Right atrium auricular region (tissue), 2 donors: ENCODE measurements around the gene MAGEB6B. TPM values are rescaled to one million over a fixed set of nuclear protein-coding genes. Genes with fewer than 3 reads are reported as not detected.
"Not testable (repeated sequence)": the region's sequence is repeated elsewhere in the genome, so short reads cannot be mapped to it uniquely, and the experiment has no call there.

ENCODE experiments used
- DNase-seq: peaks from one replicate; pipeline ENCODE4 v3.0.0-alpha.2; 2019; ENCODE audit warnings: low spot score
- H3K27ac ChIP-seq, 2 donors: fragments of 200-600 bp; sonication (generic); 1 replicate in 1 of 2; 2 replicates in 1 of 2; pipeline ENCODE4 v1.5.1; 2016 to 2019
- H3K27me3 ChIP-seq, 2 donors: fragments of 200-600 bp; sonication (generic); one replicate each; pipeline versions ENCODE4 v1.5.1 to v1.6.0; 2017 to 2019
- H3K36me3 ChIP-seq: fragments of 200-600 bp; sonication (generic); one replicate; pipeline ENCODE4 v1.5.1; 2016
- H3K4me1 ChIP-seq, 2 donors: fragments of 200-600 bp; sonication (generic); one replicate each; pipeline versions ENCODE4 v1.5.1 to v1.6.0; 2017 to 2019
- H3K4me3 ChIP-seq, 2 donors: fragments of 200-600 bp; sonication (generic); 1 replicate in 1 of 2; 2 replicates in 1 of 2; pipeline ENCODE4 v1.5.1; 2017 to 2019; ENCODE audit warnings: mild to moderate bottlenecking in 1 of 2, moderate library complexity in 1 of 2
- H3K9me3 ChIP-seq, 2 donors: fragments of 200-600 bp; sonication (generic); one replicate each; pipeline ENCODE4 v1.5.1; 2019
- total RNA-seq, 2 donors: library from RNA; depleted of rRNA; stranded (reverse); fragments of >200 nt; gene quantifications; one replicate each; pipeline ENCODE4 v1.1.0, GENCODE V29; 2016
- TF ChIP-seq, protein P1 (sequence below), 2 donors: fragments of 200-600 bp; sonication (generic); IDR thresholded peaks; one replicate each; pipeline ENCODE4 v1.5.1; 2019; ENCODE audit warnings: antibody characterized with exemption in 2 of 2

The MAGEB6B gene, protein sequence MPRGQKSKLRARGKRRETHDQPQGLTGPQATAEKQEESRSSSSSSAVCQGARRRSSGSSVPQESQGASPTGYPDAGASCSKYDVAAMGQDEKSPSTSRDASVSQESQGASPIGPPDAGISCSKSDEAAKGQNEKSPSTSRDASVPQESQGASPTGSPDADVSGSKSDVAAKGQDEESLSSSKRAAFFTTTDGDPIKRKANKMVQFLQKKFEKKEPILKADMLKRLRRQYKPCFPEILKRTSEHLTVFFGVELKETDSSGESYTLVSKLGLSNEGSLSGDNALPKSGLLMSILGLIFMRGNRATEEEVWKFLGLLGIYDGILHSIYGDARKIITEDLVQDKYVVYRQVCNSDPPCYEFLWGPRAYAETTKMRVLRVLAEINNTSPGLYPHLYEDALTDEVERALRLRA
- total RNA-seq: not detected

DNA sequence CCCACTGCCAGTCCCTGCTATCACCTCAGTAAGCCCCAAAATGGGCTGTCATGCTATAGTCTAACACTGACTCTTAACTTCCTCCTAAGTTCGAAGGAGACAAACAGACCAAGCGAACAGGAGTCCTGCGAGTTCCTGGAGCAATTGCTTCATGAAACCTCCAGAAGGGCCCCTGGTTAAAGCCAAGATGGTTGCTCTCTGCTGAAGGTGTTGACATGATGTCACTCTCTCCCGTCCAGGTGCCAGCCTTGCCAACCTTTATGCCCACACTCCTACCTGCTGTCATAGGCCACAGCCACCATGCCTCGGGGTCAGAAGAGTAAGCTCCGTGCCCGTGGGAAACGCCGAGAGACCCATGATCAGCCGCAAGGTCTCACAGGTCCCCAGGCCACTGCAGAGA, at the start of gene MAGEB6B:
TSS of gene MAGEB6B (plus strand) at position 301 of the 400 bp plus-strand sequence. CDS start at position 301, 0 bp downstream.
- H3K27ac ChIP-seq: no peak within 1 kb of the TSS

DNA sequence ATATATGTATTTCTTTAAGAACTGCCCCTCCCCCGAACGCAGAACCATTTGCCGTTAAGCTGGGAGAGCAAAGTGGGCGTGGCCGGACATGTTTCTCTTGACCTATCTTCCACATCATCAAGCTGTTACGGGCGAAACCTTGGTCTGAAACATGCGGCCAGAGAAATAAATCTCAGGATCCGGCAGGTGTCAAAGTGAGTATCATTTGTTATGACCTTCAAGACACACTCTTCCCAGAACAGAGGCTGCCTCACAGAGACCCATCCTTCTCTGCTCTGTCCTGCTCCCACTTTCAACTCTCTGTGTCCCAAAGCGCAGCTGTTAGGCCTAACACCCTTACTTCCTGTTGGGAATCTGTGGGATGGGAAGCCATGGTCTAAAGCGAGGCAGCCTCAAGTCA, 22.1 kb upstream of the MAGEB6B start, which contains the start of gene MAGEB18:
TSS of gene MAGEB18 (plus strand) at position 70 of the 400 bp plus-strand sequence. CDS start 643 bp downstream, outside the sequence.
- Histone ChIP-seq H3K27me3 (no peaks in the 10 kb centered on the region), H3K27ac (no peak within 1 kb of the TSS), H3K4me1 (no peaks in the 10 kb centered on the region), H3K36me3 (no peaks in the 10 kb centered on the region), H3K4me3 (no peak within 1 kb of the TSS), H3K9me3 (no peaks in the 10 kb centered on the region)
- TF ChIP-seq, protein P1, sequence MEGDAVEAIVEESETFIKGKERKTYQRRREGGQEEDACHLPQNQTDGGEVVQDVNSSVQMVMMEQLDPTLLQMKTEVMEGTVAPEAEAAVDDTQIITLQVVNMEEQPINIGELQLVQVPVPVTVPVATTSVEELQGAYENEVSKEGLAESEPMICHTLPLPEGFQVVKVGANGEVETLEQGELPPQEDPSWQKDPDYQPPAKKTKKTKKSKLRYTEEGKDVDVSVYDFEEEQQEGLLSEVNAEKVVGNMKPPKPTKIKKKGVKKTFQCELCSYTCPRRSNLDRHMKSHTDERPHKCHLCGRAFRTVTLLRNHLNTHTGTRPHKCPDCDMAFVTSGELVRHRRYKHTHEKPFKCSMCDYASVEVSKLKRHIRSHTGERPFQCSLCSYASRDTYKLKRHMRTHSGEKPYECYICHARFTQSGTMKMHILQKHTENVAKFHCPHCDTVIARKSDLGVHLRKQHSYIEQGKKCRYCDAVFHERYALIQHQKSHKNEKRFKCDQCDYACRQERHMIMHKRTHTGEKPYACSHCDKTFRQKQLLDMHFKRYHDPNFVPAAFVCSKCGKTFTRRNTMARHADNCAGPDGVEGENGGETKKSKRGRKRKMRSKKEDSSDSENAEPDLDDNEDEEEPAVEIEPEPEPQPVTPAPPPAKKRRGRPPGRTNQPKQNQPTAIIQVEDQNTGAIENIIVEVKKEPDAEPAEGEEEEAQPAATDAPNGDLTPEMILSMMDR (IDR thresholded peaks at IDR 0.05): no peak
- DNase-seq: no peak

More for the DNA sequence above, at the start of gene MAGEB6B:
- Histone ChIP-seq H3K4me3 (no peak within 1 kb of the TSS), H3K9me3 (no peaks in the 10 kb centered on the region), H3K27me3 (no peaks in the 10 kb centered on the region), H3K36me3 (no peaks in the 10 kb centered on the region), H3K4me1 (no peaks in the 10 kb centered on the region)
- TF ChIP-seq, protein P1 (IDR thresholded peaks at IDR 0.05): no peak
- no peak for DNase-seq

DNA sequence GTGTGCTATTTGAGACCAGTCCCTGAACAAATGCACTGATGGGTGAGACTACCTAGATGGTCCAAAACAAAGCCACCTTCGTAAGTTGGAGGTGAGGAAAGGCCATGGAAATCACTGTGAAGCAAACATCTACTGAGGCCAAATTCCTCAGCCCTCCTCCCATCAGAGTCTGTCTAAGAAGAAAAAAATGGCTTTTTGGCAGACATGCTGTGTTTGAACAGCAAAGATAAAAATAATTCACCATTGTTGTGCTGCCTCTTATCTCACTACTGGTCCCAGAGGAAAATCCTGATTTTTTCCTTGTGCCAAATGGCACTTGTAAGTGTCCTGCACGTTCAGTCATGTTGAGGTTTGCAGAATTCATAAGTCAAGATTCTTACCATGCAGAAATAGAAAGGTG, 14.4 kb upstream of the MAGEB6B start:
- Histone ChIP-seq H3K27me3 (no peaks in the 10 kb centered on the region), H3K4me3 (no peak overlapping the region), H3K4me1 (no peaks in the 10 kb centered on the region), H3K9me3 (no peaks in the 10 kb centered on the region), H3K27ac (no peak overlapping the region), H3K36me3 (no peaks in the 10 kb centered on the region)
- no peak for DNase-seq
- TF ChIP-seq, protein P1 (IDR thresholded peaks at IDR 0.05): no peak

DNA sequence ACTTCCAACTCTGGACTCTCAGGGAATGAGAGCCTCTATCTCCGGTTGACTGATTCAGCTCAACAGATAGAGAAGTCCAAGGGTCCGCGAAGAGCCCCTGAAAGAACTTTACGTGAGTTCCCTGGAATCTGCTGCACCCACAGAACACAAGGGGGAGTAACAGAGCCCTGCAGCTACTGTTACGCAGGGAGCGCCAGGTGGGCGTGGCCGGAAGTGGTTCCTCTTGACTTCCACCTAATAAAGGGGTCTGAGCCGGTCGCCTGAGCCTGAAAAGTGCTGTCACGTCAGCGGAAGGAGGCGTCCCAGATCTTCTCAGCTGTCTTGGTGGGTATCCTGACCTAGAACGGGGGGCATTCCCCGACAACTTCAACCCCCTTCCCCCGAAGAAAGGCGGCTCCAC, 31.8 kb downstream of the MAGEB6B start, which contains the start of gene MAGEB6:
TSS of gene MAGEB6 (plus strand) at position 237 of the 400 bp plus-strand sequence. CDS start 1,407 bp downstream, outside the sequence.
- Histone ChIP-seq H3K9me3 (no peaks in the 10 kb centered on the region), H3K4me1 (no peaks in the 10 kb centered on the region), H3K27ac (no peak within 1 kb of the TSS), H3K36me3 (no peaks in the 10 kb centered on the region), H3K4me3 (no peak within 1 kb of the TSS), H3K27me3 (no peaks in the 10 kb centered on the region)
- DNase-seq: no peak
- TF ChIP-seq, protein P1 (IDR thresholded peaks at IDR 0.05): no peak

DNA sequence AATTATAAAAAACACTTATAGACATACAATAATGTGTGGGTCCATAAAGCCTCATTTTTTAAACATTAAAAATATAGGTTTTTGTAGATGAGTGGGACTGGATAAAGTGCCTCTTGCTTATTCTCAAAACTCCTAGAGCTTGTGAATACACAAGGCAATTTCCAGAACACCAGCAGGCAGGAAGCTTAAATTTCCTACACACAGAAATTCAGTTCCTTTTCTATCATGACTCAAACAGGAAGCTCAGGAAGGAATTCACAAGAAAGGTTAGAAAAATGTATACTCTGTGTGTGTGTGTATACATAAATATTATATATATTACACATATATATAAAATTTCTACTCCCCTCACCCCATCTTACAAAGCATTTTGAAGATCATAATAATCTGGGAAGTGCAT, 43.2 kb downstream of the MAGEB6B start:
- no peak for DNase-seq
- TF ChIP-seq, protein P1 (IDR thresholded peaks at IDR 0.05): no peak
- no peaks in the 10 kb centered on the region for H3K36me3 ChIP-seq
- H3K27ac ChIP-seq: no peak overlapping the region
- no peaks in the 10 kb centered on the region for H3K27me3 ChIP-seq
- no peaks in the 10 kb centered on the region for H3K4me1 ChIP-seq
- no peaks in the 10 kb centered on the region for H3K9me3 ChIP-seq
- H3K4me3 ChIP-seq: no peak overlapping the region

DNA sequence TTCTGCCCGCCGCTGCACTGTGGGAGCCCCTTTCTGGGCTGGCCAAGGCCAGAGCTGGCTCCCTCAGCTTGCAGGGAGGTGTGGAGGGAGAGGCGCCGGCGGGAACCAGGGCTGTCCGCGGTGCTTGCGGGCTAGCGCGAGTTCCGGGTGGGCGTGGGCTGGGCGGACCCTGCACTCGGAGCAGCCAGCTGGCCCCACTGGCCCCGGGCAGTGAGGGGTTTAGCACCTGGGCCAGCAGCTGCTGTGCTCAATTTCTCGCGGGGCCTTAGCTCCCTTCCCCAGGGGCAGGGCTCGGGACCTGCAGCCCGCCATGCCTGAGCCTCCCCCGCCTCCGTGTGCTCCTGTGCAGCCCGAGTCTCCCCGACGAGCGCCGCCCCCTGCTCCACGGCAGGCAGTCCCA, 44.3 kb downstream of the MAGEB6B start:
- H3K4me3 ChIP-seq, DNase-seq, H3K9me3 ChIP-seq, H3K27me3 ChIP-seq, H3K27ac ChIP-seq, H3K36me3 ChIP-seq, H3K4me1 ChIP-seq: not testable (repeated sequence)
